Measurements from ENCODE around the gene POLR3E. TPM values are rescaled to one million over a fixed set of nuclear protein-coding genes. Genes with fewer than 3 reads are reported as not detected.

POLR3E gene
- total RNA-seq, 1 experiment from 2014 or later, result 73.5 TPM

GRCh38 chr16:22264786-22265185 lies 32.4 kb upstream of the POLR3E start:
- CTCF ChIA-PET, result interaction anchor here (1.0 to 1.6 kb wide), 2 partner anchors 36 to 42 kb away, joined by 6 to 7 read pairs; no protein-coding TSS in a partner anchor
- no peak overlapping the region for H3K4me3 Mint-ChIP-seq
- DNase-seq (ENCODE audit: low spot score) (no peak), ATAC-seq (no peak)
- no peak overlapping the region; the same call in 1 of the 2 replicates for H3K27ac Mint-ChIP-seq
- POLR2A ChIA-PET, result interaction anchor here (0.7 kb wide), 1 partner anchor 74 kb away, joined by 4 read pairs; no protein-coding TSS in a partner anchor
- H3K27me3 Mint-ChIP-seq (ENCODE audit: low read depth), result no peaks in the 10 kb centered on the region
- H3K9me3 Mint-ChIP-seq, result peaks cover 7% of the 10 kb centered on the region; the same call in 1 of the 2 replicates
- H3K36me3 Mint-ChIP-seq, result peaks cover 28% of the 10 kb centered on the region
- TF ChIP-seq CBFB (CRISPR knock-in tag; IDR thresholded peaks at IDR 0.05; ENCODE audit: low read depth) (no peak), NR2C2 (CRISPR knock-in tag; IDR thresholded peaks at IDR 0.05) (no peak), ZNF416 (CRISPR knock-in tag; IDR thresholded peaks at IDR 0.05) (no peak), ZNF219 (CRISPR knock-in tag; IDR thresholded peaks at IDR 0.05; ENCODE audit: borderline replicate concordance) (no peak), HMGA2 (CRISPR knock-in tag; IDR thresholded peaks at IDR 0.05) (no peak), FOXK1 (CRISPR knock-in tag; IDR thresholded peaks at IDR 0.05) (no peak), ZNF671 (CRISPR knock-in tag; IDR thresholded peaks at IDR 0.05) (no peak), ZBTB43 (CRISPR knock-in tag; IDR thresholded peaks at IDR 0.05) (no peak)
- TF ChIP-seq, protein P1, sequence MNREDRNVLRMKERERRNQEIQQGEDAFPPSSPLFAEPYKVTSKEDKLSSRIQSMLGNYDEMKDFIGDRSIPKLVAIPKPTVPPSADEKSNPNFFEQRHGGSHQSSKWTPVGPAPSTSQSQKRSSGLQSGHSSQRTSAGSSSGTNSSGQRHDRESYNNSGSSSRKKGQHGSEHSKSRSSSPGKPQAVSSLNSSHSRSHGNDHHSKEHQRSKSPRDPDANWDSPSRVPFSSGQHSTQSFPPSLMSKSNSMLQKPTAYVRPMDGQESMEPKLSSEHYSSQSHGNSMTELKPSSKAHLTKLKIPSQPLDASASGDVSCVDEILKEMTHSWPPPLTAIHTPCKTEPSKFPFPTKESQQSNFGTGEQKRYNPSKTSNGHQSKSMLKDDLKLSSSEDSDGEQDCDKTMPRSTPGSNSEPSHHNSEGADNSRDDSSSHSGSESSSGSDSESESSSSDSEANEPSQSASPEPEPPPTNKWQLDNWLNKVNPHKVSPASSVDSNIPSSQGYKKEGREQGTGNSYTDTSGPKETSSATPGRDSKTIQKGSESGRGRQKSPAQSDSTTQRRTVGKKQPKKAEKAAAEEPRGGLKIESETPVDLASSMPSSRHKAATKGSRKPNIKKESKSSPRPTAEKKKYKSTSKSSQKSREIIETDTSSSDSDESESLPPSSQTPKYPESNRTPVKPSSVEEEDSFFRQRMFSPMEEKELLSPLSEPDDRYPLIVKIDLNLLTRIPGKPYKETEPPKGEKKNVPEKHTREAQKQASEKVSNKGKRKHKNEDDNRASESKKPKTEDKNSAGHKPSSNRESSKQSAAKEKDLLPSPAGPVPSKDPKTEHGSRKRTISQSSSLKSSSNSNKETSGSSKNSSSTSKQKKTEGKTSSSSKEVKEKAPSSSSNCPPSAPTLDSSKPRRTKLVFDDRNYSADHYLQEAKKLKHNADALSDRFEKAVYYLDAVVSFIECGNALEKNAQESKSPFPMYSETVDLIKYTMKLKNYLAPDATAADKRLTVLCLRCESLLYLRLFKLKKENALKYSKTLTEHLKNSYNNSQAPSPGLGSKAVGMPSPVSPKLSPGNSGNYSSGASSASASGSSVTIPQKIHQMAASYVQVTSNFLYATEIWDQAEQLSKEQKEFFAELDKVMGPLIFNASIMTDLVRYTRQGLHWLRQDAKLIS (CRISPR knock-in tag; IDR thresholded peaks at IDR 0.05; ENCODE audit: borderline replicate concordance), result no peak
- TF ChIP-seq, protein P2, sequence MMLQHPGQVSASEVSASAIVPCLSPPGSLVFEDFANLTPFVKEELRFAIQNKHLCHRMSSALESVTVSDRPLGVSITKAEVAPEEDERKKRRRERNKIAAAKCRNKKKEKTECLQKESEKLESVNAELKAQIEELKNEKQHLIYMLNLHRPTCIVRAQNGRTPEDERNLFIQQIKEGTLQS (CRISPR knock-in tag; conservative IDR thresholded peaks at IDR 0.05), result no peak
- no peaks in the 10 kb centered on the region for H3K4me1 Mint-ChIP-seq

DNA sequence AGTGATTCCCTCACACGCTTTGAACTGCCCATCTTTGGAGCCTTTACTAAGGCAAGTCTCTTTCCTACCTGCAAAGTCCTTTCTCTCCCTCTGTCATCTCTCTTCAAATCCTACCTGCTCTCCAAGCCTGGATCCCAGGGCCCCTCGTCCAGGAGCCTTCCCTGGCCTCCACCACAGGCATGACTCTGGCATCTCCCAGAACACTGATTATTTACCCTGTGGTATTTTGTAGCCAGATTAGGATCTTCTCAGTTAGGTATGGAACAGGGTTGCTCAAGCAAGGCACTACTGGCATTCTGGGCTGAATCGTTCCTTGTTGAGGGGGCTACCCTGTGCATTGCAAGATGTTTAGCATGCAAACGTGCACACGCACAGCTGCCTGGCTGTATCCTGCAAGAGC lies 31.9 kb upstream of the POLR3E start:
- H3K4me3 Mint-ChIP-seq, result no peak overlapping the region
- DNase-seq (ENCODE audit: low spot score), result no peak
- ChIA-PET CTCF (no interaction called here), POLR2A (no interaction called here)
- no peak for ATAC-seq
- peaks cover 1% of the 10 kb centered on the region; the same call in 1 of the 2 replicates for H3K9me3 Mint-ChIP-seq
- peaks cover 24% of the 10 kb centered on the region for H3K36me3 Mint-ChIP-seq
- H3K27ac Mint-ChIP-seq, result no peak overlapping the region; the same call in 1 of the 2 replicates
- H3K27me3 Mint-ChIP-seq (ENCODE audit: low read depth), result no peaks in the 10 kb centered on the region
- no peaks in the 10 kb centered on the region for H3K4me1 Mint-ChIP-seq
- TF ChIP-seq CREB1 (CRISPR knock-in tag; IDR thresholded peaks at IDR 0.05) (no peak), NFYB (CRISPR knock-in tag; conservative IDR thresholded peaks at IDR 0.05; ENCODE audit: low read depth) (no peak), ZBTB21 (CRISPR knock-in tag; IDR thresholded peaks at IDR 0.05; ENCODE audit: borderline replicate concordance) (no peak), ZNF232 (CRISPR knock-in tag; IDR thresholded peaks at IDR 0.05) (no peak), EMX1 (CRISPR knock-in tag; IDR thresholded peaks at IDR 0.05) (no peak), CREM (CRISPR knock-in tag; IDR thresholded peaks at IDR 0.05) (no peak), ZNF423 (CRISPR knock-in tag; IDR thresholded peaks at IDR 0.05) (no peak), MAX (CRISPR knock-in tag; IDR thresholded peaks at IDR 0.05) (no peak), ZBTB43 (CRISPR knock-in tag; IDR thresholded peaks at IDR 0.05) (no peak), HMGA2 (CRISPR knock-in tag; IDR thresholded peaks at IDR 0.05) (no peak)
- TF ChIP-seq, protein P2 (CRISPR knock-in tag; conservative IDR thresholded peaks at IDR 0.05), result no peak
- TF ChIP-seq, protein P3, sequence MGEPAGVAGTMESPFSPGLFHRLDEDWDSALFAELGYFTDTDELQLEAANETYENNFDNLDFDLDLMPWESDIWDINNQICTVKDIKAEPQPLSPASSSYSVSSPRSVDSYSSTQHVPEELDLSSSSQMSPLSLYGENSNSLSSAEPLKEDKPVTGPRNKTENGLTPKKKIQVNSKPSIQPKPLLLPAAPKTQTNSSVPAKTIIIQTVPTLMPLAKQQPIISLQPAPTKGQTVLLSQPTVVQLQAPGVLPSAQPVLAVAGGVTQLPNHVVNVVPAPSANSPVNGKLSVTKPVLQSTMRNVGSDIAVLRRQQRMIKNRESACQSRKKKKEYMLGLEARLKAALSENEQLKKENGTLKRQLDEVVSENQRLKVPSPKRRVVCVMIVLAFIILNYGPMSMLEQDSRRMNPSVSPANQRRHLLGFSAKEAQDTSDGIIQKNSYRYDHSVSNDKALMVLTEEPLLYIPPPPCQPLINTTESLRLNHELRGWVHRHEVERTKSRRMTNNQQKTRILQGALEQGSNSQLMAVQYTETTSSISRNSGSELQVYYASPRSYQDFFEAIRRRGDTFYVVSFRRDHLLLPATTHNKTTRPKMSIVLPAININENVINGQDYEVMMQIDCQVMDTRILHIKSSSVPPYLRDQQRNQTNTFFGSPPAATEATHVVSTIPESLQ (CRISPR knock-in tag; IDR thresholded peaks at IDR 0.05), result no peak
- TF ChIP-seq, protein P4, sequence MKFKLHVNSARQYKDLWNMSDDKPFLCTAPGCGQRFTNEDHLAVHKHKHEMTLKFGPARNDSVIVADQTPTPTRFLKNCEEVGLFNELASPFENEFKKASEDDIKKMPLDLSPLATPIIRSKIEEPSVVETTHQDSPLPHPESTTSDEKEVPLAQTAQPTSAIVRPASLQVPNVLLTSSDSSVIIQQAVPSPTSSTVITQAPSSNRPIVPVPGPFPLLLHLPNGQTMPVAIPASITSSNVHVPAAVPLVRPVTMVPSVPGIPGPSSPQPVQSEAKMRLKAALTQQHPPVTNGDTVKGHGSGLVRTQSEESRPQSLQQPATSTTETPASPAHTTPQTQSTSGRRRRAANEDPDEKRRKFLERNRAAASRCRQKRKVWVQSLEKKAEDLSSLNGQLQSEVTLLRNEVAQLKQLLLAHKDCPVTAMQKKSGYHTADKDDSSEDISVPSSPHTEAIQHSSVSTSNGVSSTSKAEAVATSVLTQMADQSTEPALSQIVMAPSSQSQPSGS (CRISPR knock-in tag; IDR thresholded peaks at IDR 0.05; ENCODE audit: borderline replicate concordance, low read depth), result no peak
- TF ChIP-seq, protein P5, sequence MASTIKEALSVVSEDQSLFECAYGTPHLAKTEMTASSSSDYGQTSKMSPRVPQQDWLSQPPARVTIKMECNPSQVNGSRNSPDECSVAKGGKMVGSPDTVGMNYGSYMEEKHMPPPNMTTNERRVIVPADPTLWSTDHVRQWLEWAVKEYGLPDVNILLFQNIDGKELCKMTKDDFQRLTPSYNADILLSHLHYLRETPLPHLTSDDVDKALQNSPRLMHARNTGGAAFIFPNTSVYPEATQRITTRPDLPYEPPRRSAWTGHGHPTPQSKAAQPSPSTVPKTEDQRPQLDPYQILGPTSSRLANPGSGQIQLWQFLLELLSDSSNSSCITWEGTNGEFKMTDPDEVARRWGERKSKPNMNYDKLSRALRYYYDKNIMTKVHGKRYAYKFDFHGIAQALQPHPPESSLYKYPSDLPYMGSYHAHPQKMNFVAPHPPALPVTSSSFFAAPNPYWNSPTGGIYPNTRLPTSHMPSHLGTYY (CRISPR knock-in tag; IDR thresholded peaks at IDR 0.05), result no peak

All from WTC11 (cell line).